HG03439 (cell line): ENCODE results near the gene EHBP1L1.
"Not testable (repeated sequence)": the region's sequence is repeated elsewhere in the genome, so short reads cannot be mapped to it uniquely, and the experiment has no call there.

Source experiments
- ATAC-seq: cut with Tn5 transposase; IDR thresholded peaks from one replicate; pipeline ENCODE4 v1.9.1; 2021; ENCODE audit warnings: mild to moderate bottlenecking, moderate library complexity; ENCODE audit not compliant: unreplicated experiment

The EHBP1L1 gene

DNA sequence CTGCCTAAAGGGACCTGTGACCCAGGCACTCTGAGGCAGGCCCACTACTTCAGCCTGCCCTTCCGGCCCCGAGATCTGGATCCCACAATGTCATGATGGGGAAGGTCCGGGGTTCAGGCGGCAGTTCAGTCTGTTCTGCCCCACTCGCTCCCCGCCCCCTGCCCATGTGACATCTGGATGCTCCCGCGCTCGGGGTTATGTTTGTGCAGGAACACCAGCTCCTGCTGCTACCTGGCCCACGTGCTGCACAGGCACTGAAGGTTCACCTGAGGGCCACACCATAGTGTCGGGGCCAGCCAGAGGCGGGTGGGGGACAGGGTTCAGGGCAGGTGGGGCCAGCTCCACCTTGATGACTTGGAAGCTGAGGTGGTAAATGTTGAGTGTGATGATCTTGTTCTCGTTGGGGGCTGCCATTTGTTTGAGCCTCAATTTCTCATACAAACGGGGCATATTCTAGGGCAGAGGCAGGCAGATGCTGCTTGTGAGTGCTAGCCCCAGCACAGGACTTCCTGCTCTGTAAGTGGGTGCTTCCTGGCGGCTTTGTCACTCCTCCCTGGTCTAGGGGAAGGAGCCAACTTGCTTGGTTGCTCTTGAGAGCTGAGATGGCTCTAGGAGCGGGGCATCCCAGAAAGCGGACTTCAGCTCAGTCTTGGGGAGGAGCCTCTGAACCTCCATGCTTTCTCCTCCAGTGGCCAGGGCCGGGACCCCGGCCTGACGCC lies 57.7 kb downstream of the EHBP1L1 start:
- ATAC-seq: no peak

DNA sequence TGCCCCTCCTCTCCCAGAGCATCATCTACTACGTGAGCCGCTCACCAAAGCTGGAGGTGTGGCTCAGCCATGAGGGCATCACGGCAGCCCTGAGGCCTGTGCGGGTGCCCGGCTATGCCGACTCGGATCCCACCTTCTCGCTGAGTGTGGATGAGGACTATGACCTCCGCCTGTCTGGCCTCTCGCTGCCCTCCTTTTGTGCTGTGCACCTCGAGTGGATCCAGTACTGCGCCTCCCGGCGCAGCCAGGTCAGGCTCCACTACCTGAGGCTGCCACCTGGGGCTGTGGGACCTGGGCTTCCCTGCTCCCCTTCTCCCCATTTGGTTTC lies 58.2 kb downstream of the EHBP1L1 start:
- no peak for ATAC-seq

DNA sequence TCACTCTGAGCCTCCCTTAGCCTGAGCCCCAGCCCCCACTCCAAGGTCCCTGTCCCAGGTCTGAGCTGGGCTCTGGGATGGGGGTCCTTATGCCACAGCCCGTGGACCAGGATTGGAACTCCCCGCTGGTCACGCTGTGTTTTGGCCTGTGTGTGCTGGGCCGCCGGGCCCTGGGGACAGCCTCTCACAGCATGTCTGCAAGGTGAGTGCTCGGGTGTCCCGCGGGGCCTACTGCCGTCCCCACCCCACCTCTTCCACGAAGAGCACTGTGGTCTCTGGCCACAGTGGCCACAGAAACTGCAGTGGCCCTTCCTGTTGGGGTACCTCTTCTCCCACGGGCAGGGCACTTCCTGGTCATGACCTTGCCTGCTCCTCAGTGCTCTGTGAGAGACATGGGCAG lies 58.6 kb downstream of the EHBP1L1 start:
- no peak for ATAC-seq

DNA sequence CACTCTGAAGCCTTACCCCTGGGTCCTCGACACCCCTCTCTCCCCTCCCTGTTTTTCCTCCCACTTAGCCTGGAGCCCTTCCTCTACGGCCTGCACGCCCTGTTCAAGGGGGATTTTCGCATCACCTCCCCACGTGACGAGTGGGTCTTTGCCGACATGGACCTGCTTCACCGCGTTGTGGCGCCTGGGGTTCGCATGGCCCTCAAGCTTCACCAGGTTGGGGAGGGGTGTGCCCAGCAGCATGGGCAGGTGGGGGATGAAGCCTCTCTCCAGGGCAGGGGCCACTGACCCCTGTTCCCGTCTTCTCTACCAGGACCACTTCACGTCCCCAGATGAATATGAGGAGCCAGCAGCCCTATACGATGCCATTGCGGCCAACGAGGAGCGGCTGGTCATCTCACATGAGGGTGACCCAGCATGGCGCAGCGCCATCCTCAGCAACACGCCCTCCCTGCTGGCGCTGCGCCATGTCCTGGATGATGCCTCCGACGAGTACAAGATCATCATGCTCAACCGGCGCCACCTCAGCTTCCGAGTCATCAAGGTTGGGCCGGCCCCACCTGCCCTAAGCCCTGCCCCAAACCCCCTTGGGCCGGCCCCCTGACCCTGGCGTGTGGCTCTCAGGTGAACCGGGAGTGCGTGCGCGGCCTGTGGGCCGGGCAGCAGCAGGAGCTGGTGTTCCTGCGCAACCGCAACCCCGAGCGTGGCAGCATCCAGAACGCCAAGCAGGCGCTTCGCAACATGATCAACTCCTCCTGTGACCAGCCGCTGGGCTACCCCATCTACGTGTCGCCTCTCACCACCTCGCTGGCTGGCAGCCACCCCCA lies 59.3 kb downstream of the EHBP1L1 start:
- ATAC-seq: no peak

DNA sequence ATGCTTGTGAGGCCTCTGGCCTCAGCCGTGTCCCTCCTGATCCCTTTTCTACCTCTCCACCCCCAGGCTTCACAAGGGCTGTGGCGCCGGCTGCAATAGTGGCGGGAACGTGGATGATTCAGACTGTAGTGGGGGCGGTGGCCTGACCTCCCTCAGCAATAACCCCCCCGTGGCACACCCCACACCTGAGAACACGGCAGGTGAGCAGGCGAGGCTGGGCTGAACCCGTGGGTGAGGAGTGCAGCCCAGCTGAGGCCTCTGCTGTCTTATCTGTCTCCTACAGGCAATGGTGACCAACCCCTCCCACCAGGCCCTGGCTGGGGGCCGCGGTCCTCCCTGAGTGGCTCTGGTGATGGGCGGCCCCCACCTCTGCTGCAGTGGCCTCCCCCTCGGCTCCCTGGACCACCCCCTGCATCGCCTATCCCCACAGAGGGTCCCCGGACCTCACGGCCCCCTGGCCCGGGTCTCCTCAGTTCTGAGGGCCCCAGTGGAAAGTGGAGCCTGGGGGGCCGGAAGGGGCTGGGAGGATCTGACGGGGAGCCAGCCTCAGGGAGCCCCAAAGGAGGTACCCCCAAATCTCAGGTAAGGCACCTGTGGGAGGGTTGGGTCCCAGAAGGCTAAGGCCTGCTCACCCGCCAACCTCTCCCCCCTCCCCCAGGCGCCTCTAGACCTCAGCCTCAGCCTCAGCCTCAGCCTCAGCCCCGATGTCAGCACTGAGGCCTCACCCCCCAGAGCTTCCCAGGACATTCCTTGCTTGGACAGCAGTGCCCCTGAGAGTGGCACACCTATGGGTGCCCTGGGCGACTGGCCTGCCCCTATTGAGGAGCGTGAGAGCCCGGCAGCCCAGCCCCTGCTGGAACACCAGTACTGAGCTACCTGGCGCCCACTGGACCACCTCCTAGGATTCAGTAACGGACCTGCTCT lies 60.5 kb downstream of the EHBP1L1 start:
- no peak for ATAC-seq

DNA sequence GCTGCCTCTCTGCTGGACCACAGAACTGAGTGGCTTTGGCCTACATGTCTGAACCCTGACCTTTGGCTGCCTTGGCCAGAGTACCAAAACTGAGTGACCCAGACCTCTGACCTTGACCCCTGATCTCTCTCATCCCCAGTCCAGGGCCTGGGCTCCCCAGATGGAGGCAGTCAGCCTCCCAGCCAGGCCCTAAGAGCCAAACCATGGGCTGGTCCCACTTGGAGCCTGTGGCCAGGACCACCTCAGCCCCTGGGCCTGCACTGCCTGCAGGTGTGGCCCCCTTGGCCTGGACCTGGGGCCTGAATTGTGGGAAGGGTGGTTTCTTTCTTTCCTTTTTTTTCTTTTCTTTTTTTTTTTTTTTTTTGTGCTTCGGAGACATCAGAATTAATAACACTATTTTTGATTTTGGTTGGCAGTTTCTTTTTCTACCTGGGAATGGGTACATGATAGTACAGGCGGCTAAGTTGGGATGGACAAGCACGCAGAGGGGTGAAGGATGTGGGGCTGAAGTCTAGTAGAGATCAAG lies 61.2 kb downstream of the EHBP1L1 start:
- no peak for ATAC-seq

DNA sequence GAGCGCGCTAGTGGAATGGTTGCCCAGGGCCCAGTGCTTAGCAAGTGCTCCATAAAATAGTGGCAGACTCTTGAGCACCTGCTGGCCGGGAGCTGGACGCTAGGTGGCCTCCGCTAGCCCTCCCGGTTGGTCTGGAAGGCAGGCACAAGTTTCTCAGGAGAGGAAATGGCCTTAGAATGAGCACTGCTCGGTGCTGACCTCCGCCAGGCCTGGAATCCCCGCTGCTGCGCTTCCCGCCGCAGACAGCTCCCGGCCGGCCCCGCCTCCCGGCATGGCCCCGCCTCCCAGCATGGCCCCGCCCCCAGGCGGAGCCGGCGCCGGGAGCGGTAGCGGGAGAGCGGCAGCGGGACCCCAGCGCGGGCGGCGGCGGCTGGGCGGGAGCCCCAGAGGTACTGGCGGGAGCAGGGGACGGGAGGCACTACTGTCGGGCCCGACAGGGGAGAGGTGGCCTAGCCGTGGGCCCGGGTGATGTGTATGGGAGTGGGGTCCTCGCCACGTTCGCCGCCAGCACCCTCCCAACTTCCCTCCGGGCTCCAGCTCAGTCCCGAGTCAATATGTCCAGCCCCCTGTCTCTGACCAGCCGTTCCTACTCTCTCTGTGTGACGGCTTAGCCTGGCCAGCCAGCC lies 62.1 kb downstream of the EHBP1L1 start, which contains the start of gene SIPA1:
TSS of gene SIPA1 (plus strand) at position 308 of the 626 bp plus-strand sequence. CDS start 2,821 bp downstream, outside the sequence.
- peak; percentile 35 for ATAC-seq

DNA sequence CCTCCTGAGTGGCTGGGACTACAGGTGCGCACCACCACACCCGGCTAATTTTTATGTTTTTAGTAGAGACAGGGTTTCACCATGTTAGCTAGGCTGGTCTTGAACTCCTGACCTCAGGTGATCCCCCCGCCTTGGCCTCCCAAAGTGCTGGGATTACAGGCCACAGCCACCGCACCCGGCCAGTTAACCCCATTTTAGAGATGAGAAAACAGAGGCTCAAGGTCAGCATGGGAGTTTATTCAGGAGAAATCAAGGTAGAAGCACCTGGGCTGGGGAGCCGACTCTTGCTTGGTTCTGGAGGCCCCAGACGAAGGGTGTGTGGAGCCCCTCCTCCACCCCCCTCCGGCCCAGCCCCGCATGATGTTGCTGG lies 63.4 kb downstream of the EHBP1L1 start:
- not testable (repeated sequence) for ATAC-seq

DNA sequence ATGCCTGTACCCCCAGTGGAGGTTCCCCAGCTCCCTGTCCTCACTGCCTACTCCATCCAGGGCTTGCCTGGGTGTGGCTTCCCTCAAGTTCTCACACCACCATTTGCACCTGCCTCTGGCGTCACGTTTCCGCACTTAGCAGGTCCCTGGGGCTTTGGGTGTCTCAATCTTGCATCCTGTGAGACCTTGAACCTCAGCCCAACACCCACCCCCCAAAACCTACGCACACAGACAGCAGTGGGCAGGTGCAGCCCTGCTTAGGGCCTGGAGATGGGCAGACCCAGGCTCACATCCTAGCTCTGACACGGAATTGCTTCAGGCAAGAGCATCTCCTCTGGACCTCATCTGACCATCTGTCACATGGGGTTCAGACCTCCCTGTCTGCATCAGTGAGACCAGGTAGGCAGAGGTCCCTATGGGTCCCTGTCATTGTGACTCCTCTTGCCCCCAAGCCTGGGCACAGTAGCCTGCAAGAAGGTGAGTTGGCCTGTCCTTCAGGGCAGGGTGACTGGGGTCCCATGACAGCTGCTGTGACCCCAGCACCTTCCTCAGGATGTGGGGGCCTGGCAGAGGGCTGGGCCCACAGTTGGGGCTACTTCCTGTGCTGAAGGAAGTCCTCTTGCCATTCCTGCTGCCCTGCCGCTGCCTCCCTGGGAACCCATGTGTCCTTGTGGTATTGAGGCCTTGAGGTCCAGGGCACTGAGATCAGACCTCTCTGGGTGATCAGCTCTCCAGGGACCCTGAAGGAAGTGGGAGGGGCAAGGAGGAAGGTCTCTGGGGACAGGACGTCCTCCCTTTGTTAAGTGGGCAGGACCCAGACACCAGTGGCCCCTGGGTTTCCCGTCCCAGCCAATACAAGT lies 64.0 kb downstream of the EHBP1L1 start:
- ATAC-seq: peak; percentile 36

DNA sequence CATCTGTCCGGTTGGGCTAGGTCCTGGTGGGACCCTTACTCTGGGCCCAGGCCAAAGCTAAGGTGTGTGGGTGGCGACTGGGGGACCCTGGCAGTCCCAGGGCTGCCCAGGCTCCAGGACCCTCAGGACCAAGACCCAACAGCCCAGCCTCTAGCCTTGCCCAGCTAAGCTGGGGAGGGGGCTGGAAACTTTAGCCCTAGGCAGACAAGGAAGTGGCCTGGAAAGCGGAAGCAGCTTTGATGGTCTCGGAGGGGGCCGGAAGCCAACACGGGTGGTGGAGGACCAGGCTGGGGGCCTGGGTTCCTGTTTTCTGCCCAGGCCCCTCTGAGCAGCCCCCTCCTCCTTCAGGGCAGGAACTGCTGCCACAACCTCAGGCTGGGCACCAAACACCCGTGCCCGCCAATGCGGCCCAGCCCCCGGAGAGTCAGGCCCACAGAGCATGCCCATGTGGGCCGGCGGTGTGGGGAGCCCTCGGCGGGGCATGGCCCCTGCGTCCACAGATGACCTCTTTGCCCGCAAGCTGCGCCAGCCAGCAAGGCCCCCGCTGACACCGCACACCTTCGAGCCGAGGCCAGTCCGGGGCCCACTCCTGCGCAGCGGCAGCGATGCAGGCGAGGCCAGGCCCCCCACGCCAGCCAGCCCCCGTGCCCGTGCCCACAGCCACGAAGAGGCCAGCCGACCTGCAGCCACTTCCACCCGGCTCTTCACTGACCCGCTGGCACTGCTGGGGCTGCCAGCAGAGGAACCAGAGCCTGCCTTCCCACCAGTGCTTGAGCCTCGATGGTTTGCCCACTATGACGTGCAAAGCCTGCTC lies 64.8 kb downstream of the EHBP1L1 start:
- ATAC-seq: no peak

DNA sequence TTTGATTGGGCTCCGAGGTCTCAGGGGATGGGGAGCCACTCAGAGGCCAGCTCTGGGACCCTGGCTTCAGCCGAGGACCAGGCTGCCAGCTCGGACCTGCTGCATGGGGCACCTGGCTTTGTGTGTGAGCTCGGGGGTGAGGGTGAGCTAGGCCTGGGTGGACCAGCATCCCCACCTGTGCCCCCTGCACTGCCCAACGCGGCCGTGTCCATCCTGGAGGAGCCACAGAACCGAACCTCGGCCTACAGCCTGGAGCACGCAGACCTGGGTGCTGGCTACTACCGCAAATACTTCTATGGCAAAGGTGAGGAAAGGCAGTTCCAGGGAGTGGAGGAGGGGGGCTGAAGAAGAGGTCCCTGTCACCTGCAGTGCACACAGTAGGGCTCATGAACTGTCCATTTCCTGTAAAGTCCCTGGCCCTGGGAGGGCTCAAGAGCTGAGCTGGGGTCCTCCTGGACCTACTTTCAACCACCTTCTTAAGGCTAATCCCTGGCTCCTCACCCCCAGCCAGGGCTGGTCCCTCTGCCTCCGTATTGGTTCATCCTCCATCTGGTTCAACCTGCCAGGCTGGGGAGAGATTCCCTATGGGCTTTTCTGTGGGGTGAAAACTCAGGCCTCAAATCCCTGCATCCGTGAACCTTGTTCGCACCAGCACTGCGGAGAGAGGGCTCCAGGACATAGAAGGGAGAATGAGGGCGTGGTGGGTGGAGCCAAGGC lies 65.6 kb downstream of the EHBP1L1 start:
- ATAC-seq: no peak
